ENCODE results near the gene GPR108. TPM values are rescaled to one million over a fixed set of nuclear protein-coding genes. Genes with fewer than 3 reads are reported as not detected.

The GPR108 gene
- total RNA-seq, 1 donor from 2014 or later = 57.6 TPM

- peak in 1 of 3 experiments; percentile 31 for TF ChIP-seq CTCF (IDR thresholded peaks at IDR 0.05)
- DNase-seq (ENCODE audit: low spot score in 2 of 2) = no peak
- intact Hi-C loops (cut with DNase I) = no loop called here
- no peak overlapping the region for H3K4me3 ChIP-seq
- H3K27me3 ChIP-seq = no peaks in the 10 kb centered on the region
- no peaks in the 10 kb centered on the region for H3K36me3 ChIP-seq
- no peak overlapping the region for H3K27ac ChIP-seq
- no peaks in the 10 kb centered on the region for H3K9me3 ChIP-seq
- peaks cover 0 to 5% of the 10 kb centered on the region in 2 donors for H3K4me1 ChIP-seq
These were observed 31.7 kb upstream of the GPR108 start for GRCh38 chr19:6769006-6769619.

- no peak for DNase-seq (ENCODE audit: low spot score in 2 of 2)
- no peaks in the 10 kb centered on the region for H3K27me3 ChIP-seq
- no peaks in the 10 kb centered on the region for H3K9me3 ChIP-seq
- H3K4me1 ChIP-seq = peaks cover 0 to 5% of the 10 kb centered on the region in 2 donors
- H3K27ac ChIP-seq = no peak overlapping the region
- no peak for TF ChIP-seq CTCF (IDR thresholded peaks at IDR 0.05)
- H3K4me3 ChIP-seq = no peak overlapping the region
- no peaks in the 10 kb centered on the region for H3K36me3 ChIP-seq
- intact Hi-C loops (cut with DNase I) = no loop called here
These were observed 30.9 kb upstream of the GPR108 start for GRCh38 chr19:6768236-6768785.

DNA sequence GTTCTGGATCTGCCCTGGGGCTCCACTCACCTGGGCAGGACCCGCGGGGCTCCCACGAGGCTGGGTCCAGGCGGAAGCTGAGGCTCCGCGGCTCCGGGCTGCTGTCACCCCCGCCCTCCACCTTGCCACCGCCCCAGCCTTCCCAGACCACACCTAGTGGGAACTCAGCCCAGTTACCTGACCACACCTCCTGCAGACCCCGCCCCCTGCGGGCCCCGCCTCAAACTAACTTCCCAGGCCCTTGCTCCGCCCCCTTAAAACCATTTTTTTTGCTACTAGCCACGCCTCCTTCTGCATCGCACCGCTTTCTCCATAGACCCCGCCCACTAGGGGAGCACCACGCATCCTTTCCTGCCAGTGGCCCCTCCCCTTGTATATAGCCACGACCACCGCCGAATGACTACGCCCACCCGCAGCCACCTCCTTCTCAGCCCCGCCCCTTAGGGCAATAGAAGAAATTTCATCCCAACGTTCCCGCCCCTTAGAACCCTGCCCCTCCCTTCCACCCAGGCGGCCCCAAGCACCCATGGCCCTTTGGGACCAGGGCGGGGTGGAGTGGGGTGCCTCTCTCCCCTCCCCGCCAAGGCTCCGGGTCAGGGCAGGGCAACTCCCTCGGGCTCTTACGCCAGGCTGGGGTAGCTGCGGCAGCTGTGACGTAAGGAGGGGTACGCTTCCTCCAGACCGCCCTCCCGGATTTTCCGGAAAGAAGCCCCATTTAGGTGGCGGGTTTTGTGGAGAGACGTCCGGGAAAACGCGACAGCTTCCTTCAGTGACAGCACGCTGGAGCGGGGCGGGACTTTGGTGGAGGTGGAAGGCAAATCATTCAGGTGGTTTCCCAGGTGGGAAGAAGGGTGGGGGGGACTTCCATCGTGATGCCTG, 30.2 kb upstream of the GPR108 start, which contains the start of gene SH2D3A:
SH2D3A (minus strand) TSS at position 79 of the 879 bp plus-strand sequence. CDS start 3,687 bp downstream, outside the sequence.
- intact Hi-C loops (cut with DNase I) = no loop called here
- Histone ChIP-seq H3K4me3 (peak within 1 kb of the TSS; percentile 27 to 43), H3K9me3 (no peaks in the 10 kb centered on the region), H3K27ac (no peak within 1 kb of the TSS), H3K4me1 (peaks cover 0 to 5% of the 10 kb centered on the region in 2 donors), H3K27me3 (no peaks in the 10 kb centered on the region), H3K36me3 (no peaks in the 10 kb centered on the region)
- peak; percentile 24 to 78 for DNase-seq (ENCODE audit: low spot score in 2 of 2)
- no peak for TF ChIP-seq CTCF (IDR thresholded peaks at IDR 0.05)

DNA sequence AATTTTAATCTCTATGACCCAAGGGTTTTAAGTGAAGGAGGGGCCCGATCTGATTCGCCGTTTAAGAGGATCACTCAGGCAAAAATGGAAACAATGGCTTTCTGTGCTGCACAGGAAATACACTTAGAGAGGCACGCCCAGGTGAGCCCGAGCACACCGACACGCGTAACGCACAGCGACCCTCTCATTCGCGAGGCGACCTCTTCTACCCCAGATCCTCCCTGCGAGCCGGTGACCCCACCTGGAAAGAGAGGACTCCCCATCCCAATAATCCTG, 29.6 kb upstream of the GPR108 start:
- H3K36me3 ChIP-seq = no peaks in the 10 kb centered on the region
- peaks cover 0 to 5% of the 10 kb centered on the region in 2 donors for H3K4me1 ChIP-seq
- H3K27me3 ChIP-seq = no peaks in the 10 kb centered on the region
- no peak for DNase-seq (ENCODE audit: low spot score in 2 of 2)
- no peak for TF ChIP-seq CTCF (IDR thresholded peaks at IDR 0.05)
- peak overlapping the region; percentile 27 to 43 for H3K4me3 ChIP-seq
- H3K27ac ChIP-seq = no peak overlapping the region
- intact Hi-C loops (cut with DNase I) = no loop called here
- no peaks in the 10 kb centered on the region for H3K9me3 ChIP-seq

- no peak for TF ChIP-seq CTCF (IDR thresholded peaks at IDR 0.05)
- Histone ChIP-seq H3K4me3 (no peak overlapping the region), H3K9me3 (no peaks in the 10 kb centered on the region), H3K36me3 (no peaks in the 10 kb centered on the region), H3K27ac (no peak overlapping the region), H3K4me1 (peaks cover 0 to 5% of the 10 kb centered on the region in 2 donors), H3K27me3 (no peaks in the 10 kb centered on the region)
- DNase-seq (ENCODE audit: low spot score in 2 of 2) = no peak
- intact Hi-C loops (cut with DNase I) = no loop called here
These were observed 29.1 kb upstream of the GPR108 start for GRCh38 chr19:6766357-6767080.

All from ascending aorta (tissue), 2 donors.